Neuronal stem cell (in vitro differentiated cells): ENCODE measurements around the gene ACVR1B.
A peak's percentile ranks its signal among the peaks of the same experiment; 100 is the strongest.

Source experiments
- DNase-seq: peaks from one replicate; pipeline ENCODE4 v3.0.0-alpha.2; 2013; ENCODE audit warnings: low spot score
- H2AFZ ChIP-seq: one replicate; pipeline ENCODE4 v1.6.1; 2013; ENCODE audit warnings: mild to moderate bottlenecking, low read length, inconsistent platforms
- H2AK5ac ChIP-seq: 2 replicates; pipeline ENCODE4 v1.6.1; 2013; ENCODE audit warnings: low read depth, mild to moderate bottlenecking, inconsistent platforms, low read length, moderate library complexity, mixed read lengths
- H2BK120ac ChIP-seq: 2 replicates; pipeline ENCODE4 v1.6.1; 2013; ENCODE audit warnings: low read depth, mild to moderate bottlenecking, inconsistent platforms, low read length, moderate library complexity, mixed read lengths
- H2BK12ac ChIP-seq: one replicate; pipeline ENCODE4 v1.6.1; 2013; ENCODE audit warnings: low read length, inconsistent platforms
- H2BK15ac ChIP-seq: 2 replicates; pipeline ENCODE4 v1.6.1; 2013; ENCODE audit warnings: mild to moderate bottlenecking, low read length, inconsistent platforms, mixed read lengths
- H2BK5ac ChIP-seq: one replicate; pipeline ENCODE4 v1.6.1; 2013; ENCODE audit warnings: inconsistent platforms, mild to moderate bottlenecking, low read length, moderate library complexity
- H3K14ac ChIP-seq: one replicate; pipeline ENCODE4 v1.6.1; 2013; ENCODE audit warnings: low read length, inconsistent platforms
- H3K18ac ChIP-seq: 2 replicates; pipeline ENCODE4 v1.6.1; 2013; ENCODE audit warnings: low read length, inconsistent platforms
- H3K23ac ChIP-seq: 2 replicates; pipeline ENCODE4 v1.6.1; 2013; ENCODE audit warnings: low read depth, mild to moderate bottlenecking, mixed read lengths, low read length, inconsistent platforms; ENCODE audit not compliant: poor library complexity
- H3K27ac ChIP-seq: replicated peaks from 3 replicates; pipeline ENCODE4 v1.5.1; 2013; ENCODE audit warnings: low read length, inconsistent platforms
- H3K27me3 ChIP-seq, 3 experiments: 2 replicates each; pipeline ENCODE4 v1.6.1; 2013; ENCODE audit warnings: low read length in 3 of 3, mild to moderate bottlenecking in 2 of 3, inconsistent platforms in 1 of 3, low read depth in 1 of 3, mixed read lengths in 1 of 3, moderate library complexity in 1 of 3; ENCODE audit not compliant: control insufficient read depth in 3 of 3, insufficient read depth in 3 of 3
- H3K36me3 ChIP-seq, 2 donors: replicated peaks in 1 of 2; 2 replicates each; pipeline ENCODE4 v1.6.1; 2013; ENCODE audit warnings: low read length in 2 of 2; ENCODE audit not compliant: control insufficient read depth in 2 of 2, insufficient read depth in 2 of 2
- H3K4ac ChIP-seq: 2 replicates; pipeline ENCODE4 v1.6.1; 2013; ENCODE audit warnings: inconsistent platforms, mild to moderate bottlenecking, low read length, moderate library complexity
- H3K4me1 ChIP-seq, 2 donors: 1 replicate in 1 of 2; 2 replicates in 1 of 2; pipeline ENCODE4 v1.6.1; 2013; ENCODE audit warnings: low read length in 2 of 2, low read depth in 1 of 2; ENCODE audit not compliant: control insufficient read depth in 2 of 2, insufficient read depth in 1 of 2
- H3K4me2 ChIP-seq: one replicate; pipeline ENCODE4 v1.6.1; 2013; ENCODE audit warnings: mild to moderate bottlenecking, low read length, inconsistent platforms; ENCODE audit not compliant: insufficient read depth, poor library complexity, severe bottlenecking
- H3K4me3 ChIP-seq, 2 donors: 2 replicates each; pipeline ENCODE4 v1.5.1; 2013; ENCODE audit warnings: low read length in 2 of 2, mild to moderate bottlenecking in 2 of 2, inconsistent platforms in 1 of 2, moderate library complexity in 1 of 2
- H3K79me1 ChIP-seq: one replicate; pipeline ENCODE4 v1.6.1; 2013; ENCODE audit warnings: low read depth, mild to moderate bottlenecking, inconsistent platforms, low read length, moderate library complexity
- H3K9ac ChIP-seq: one replicate; pipeline ENCODE4 v1.6.1; 2013; ENCODE audit warnings: mild to moderate bottlenecking, low read depth, low read length, inconsistent platforms; ENCODE audit not compliant: poor library complexity
- H3K9me3 ChIP-seq, 2 donors: replicated peaks in 1 of 2; 2 replicates each; pipeline versions ENCODE3 to v1.6.1; 2013; ENCODE audit warnings: low read length in 2 of 2, mild to moderate bottlenecking in 2 of 2, inconsistent platforms in 1 of 2, low read depth in 1 of 2, mixed read lengths in 1 of 2, moderate library complexity in 1 of 2; ENCODE audit not compliant: control insufficient read depth in 2 of 2, insufficient read depth in 1 of 2
- H4K8ac ChIP-seq: one replicate; pipeline ENCODE4 v1.6.1; 2013; ENCODE audit warnings: low read depth, mild to moderate bottlenecking, inconsistent platforms, low read length, moderate library complexity
- H4K91ac ChIP-seq: one replicate; pipeline ENCODE4 v1.6.1; 2013; ENCODE audit warnings: low read length, low read depth, mild to moderate bottlenecking, inconsistent platforms; ENCODE audit not compliant: poor library complexity
- WGBS, 2 donors: extraction: QIAGEN DNeasy Blood & Tissue Kit; methylation state at CpG; one replicate each; pipeline ENCODE4 v1.1.7; 2013; ENCODE audit warnings: missing lambda C conversion rate in 2 of 2, mixed read lengths in 1 of 2; ENCODE audit not compliant: insufficient read length in 2 of 2, insufficient replicate concordance in 1 of 2; ENCODE audit errors: extremely low coverage in 2 of 2; 5-methylcytosine and 5-hydroxymethylcytosine counted together

ACVR1B gene

GRCh38 chr12:51985154-51985835 lies 33.8 kb downstream of the ACVR1B start:
- Histone ChIP-seq H2BK12ac (no peak overlapping the region), H2AFZ (no peak overlapping the region), H2BK15ac (no peak overlapping the region), H3K18ac (no peak overlapping the region), H3K9ac (no peak overlapping the region), H2AK5ac (no peak overlapping the region), H3K4me3 (peak overlapping the region in 1 of 2 donors; percentile 9), H3K9me3 (no peaks in the 10 kb centered on the region), H3K23ac (no peak overlapping the region), H3K14ac (no peak overlapping the region), H2BK5ac (no peak overlapping the region), H3K27ac (no peak overlapping the region), H3K4me1 (no peaks in the 10 kb centered on the region), H3K4ac (no peak overlapping the region), H2BK120ac (no peak overlapping the region), H4K8ac (no peak overlapping the region), H3K79me1 (no peaks in the 10 kb centered on the region), H3K27me3 (no peaks in the 10 kb centered on the region), H4K91ac (no peak overlapping the region), H3K36me3 (peaks cover 32 to 99% of the 10 kb centered on the region in 2 donors), H3K4me2 (no peak overlapping the region)
- no peak for DNase-seq
- no CpG with 5 or more reads among the region's 9 CpGs for WGBS, 2 donors

- no peak for DNase-seq
- Histone ChIP-seq H2BK120ac (no peak overlapping the region), H2AFZ (no peak overlapping the region), H4K8ac (no peak overlapping the region), H2AK5ac (no peak overlapping the region), H4K91ac (no peak overlapping the region), H3K14ac (no peak overlapping the region), H3K4me3 (no peak overlapping the region), H3K27ac (no peak overlapping the region), H3K23ac (no peak overlapping the region), H3K79me1 (no peaks in the 10 kb centered on the region), H3K4me2 (no peak overlapping the region), H3K4me1 (no peaks in the 10 kb centered on the region), H2BK15ac (no peak overlapping the region), H2BK5ac (no peak overlapping the region), H3K36me3 (peaks cover 24 to 99% of the 10 kb centered on the region in 2 donors), H3K9ac (no peak overlapping the region), H3K18ac (no peak overlapping the region), H3K27me3 (no peaks in the 10 kb centered on the region), H3K4ac (no peak overlapping the region), H2BK12ac (no peak overlapping the region), H3K9me3 (no peaks in the 10 kb centered on the region)
- no CpG with 5 or more reads among the region's 8 CpGs for WGBS, 2 donors
These were observed 35.3 kb downstream of the ACVR1B start for GRCh38 chr12:51986834-51987233.

GRCh38 chr12:51992246-51992645 lies 40.7 kb downstream of the ACVR1B start:
- no peak overlapping the region for H3K4me3 ChIP-seq
- H3K36me3 ChIP-seq, result peaks cover 20 to 97% of the 10 kb centered on the region in 2 donors
- H2BK12ac ChIP-seq, result no peak overlapping the region
- H3K4me2 ChIP-seq, result no peak overlapping the region
- H3K14ac ChIP-seq, result no peak overlapping the region
- no peak for DNase-seq
- H2BK15ac ChIP-seq, result no peak overlapping the region
- H4K8ac ChIP-seq, result no peak overlapping the region
- H2AK5ac ChIP-seq, result no peak overlapping the region
- H3K18ac ChIP-seq, result no peak overlapping the region
- H3K4ac ChIP-seq, result no peak overlapping the region
- H3K79me1 ChIP-seq, result no peaks in the 10 kb centered on the region
- H3K9me3 ChIP-seq, result no peaks in the 10 kb centered on the region
- no peak overlapping the region for H3K27ac ChIP-seq
- no peak overlapping the region for H2BK5ac ChIP-seq
- no peak overlapping the region for H3K9ac ChIP-seq
- H2BK120ac ChIP-seq, result no peak overlapping the region
- H3K4me1 ChIP-seq, result peaks cover 0 to 5% of the 10 kb centered on the region in 2 donors
- no peak overlapping the region for H2AFZ ChIP-seq
- H3K27me3 ChIP-seq, result no peaks in the 10 kb centered on the region
- no peak overlapping the region for H4K91ac ChIP-seq
- WGBS, 2 donors, result no CpG with 5 or more reads among the region's 5 CpGs
- H3K23ac ChIP-seq, result no peak overlapping the region

GRCh38 chr12:51994539-51994820 lies 43.0 kb downstream of the ACVR1B start:
- Histone ChIP-seq H2BK5ac (no peak overlapping the region), H4K8ac (no peak overlapping the region), H3K14ac (no peak overlapping the region), H3K4ac (no peak overlapping the region), H3K27ac (no peak overlapping the region), H3K9ac (peak overlapping the region; percentile 72), H3K4me1 (peaks cover 0 to 7% of the 10 kb centered on the region in 2 donors), H3K9me3 (no peaks in the 10 kb centered on the region), H3K79me1 (no peaks in the 10 kb centered on the region), H3K18ac (peak overlapping the region; percentile 32), H2AK5ac (peak overlapping the region; percentile 44), H4K91ac (no peak overlapping the region), H2BK12ac (peak overlapping the region; percentile 93), H3K4me2 (no peak overlapping the region), H3K4me3 (peak overlapping the region in 1 of 2 donors; percentile 31), H3K27me3 (no peaks in the 10 kb centered on the region), H3K23ac (peak overlapping the region; percentile 26), H3K36me3 (peaks cover 23 to 95% of the 10 kb centered on the region in 2 donors), H2BK120ac (no peak overlapping the region), H2AFZ (no peak overlapping the region), H2BK15ac (no peak overlapping the region)
- no peak for DNase-seq
- WGBS, 2 donors, result no CpG with 5 or more reads among the region's 17 CpGs
